Brain microvascular endothelial cell (primary cell): ENCODE results near the gene ATP1A1.

Source experiments
- DNase-seq: peaks from one replicate; pipeline ENCODE4 v3.0.0-alpha.2; 2020
- H3K27ac ChIP-seq: fragments of 250-450 bp; sonication (Bioruptor Pico); 2 replicates; pipeline ENCODE4 v1.5.1; 2020; ENCODE audit warnings: mild to moderate bottlenecking, moderate library complexity
- H3K27me3 ChIP-seq: fragments of 250-450 bp; sonication (Bioruptor Pico); replicated peaks from 2 replicates; pipeline ENCODE4 v1.5.1; 2020; ENCODE audit warnings: mild to moderate bottlenecking
- H3K36me3 ChIP-seq: fragments of 250-450 bp; sonication (Bioruptor Pico); replicated peaks from 2 replicates; pipeline ENCODE4 v1.5.1; 2020; ENCODE audit warnings: mild to moderate bottlenecking
- H3K4me3 ChIP-seq: 2 replicates; pipeline ENCODE4 v1.5.1; 2011; ENCODE audit warnings: low read depth, mild to moderate bottlenecking, control low read depth, low read length, moderate library complexity
- in situ Hi-C: cut with HindIII; loops from 2 replicates; pipeline ENCODE4 v1.10.0; 2017; ENCODE audit warnings: low sequenced_read_pairs, low pct_ligation_motif_present
- TF ChIP-seq, protein P1 (sequence below): IDR thresholded peaks from 2 replicates; pipeline ENCODE4 v1.5.1; 2011; ENCODE audit warnings: low read depth, mild to moderate bottlenecking, moderate library complexity, low read length, control low read depth, inconsistent platforms; ENCODE audit errors: missing control alignments

Gene ATP1A1

DNA sequence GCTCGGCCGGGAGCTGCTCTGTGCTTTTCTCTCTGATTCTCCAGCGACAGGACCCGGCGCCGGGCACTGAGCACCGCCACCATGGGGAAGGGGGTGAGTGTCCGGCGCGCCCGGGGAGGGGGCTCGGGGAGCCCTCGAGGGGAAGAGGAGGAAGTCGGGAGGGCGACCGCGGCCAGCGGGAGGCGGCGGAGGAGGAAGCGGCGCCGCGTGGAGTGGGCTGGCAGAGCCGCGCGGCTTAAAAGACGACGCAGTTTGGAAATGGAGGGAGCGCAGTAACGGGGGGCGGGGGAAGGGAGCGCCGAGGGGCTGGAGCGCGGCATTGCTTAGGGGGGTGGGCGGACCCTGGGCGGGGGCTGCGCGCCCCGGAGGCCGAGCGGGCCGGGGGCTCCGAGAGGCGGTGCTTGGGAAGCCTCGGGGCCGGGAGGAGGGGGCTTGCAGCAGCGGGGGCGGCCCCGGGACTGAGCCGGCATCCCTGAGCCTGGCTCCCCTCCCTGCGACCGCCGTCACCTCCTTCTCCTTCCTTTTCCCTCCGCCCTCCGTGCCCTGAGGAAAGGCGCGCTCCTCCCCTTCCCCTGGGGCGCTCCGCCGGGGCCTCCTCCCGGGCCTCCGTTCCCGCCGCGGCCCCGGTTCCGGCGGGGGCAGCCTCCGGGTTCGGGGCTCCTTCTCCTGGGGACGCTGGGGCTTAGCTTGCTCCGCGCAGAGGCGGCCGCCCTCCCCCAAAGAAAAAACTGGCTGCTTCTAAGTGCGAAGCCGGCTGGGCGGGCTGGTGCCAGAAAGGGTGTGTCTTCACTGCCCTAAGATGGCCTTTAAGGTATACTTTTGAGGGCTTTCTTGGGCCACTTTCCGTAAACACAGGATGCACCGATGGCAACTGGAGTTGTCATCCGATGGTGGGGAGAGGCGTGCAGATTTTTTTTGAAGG, 648 bp downstream of the ATP1A1 start:
- Histone ChIP-seq H3K4me3 (peak overlapping the region; percentile 77), H3K36me3 (no peaks in the 10 kb centered on the region), H3K27ac (peak overlapping the region; percentile 64), H3K27me3 (no peaks in the 10 kb centered on the region)
- in situ Hi-C loops: no loop called here
- TF ChIP-seq, protein P1, sequence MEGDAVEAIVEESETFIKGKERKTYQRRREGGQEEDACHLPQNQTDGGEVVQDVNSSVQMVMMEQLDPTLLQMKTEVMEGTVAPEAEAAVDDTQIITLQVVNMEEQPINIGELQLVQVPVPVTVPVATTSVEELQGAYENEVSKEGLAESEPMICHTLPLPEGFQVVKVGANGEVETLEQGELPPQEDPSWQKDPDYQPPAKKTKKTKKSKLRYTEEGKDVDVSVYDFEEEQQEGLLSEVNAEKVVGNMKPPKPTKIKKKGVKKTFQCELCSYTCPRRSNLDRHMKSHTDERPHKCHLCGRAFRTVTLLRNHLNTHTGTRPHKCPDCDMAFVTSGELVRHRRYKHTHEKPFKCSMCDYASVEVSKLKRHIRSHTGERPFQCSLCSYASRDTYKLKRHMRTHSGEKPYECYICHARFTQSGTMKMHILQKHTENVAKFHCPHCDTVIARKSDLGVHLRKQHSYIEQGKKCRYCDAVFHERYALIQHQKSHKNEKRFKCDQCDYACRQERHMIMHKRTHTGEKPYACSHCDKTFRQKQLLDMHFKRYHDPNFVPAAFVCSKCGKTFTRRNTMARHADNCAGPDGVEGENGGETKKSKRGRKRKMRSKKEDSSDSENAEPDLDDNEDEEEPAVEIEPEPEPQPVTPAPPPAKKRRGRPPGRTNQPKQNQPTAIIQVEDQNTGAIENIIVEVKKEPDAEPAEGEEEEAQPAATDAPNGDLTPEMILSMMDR: no peak
- DNase-seq: no peak

DNA sequence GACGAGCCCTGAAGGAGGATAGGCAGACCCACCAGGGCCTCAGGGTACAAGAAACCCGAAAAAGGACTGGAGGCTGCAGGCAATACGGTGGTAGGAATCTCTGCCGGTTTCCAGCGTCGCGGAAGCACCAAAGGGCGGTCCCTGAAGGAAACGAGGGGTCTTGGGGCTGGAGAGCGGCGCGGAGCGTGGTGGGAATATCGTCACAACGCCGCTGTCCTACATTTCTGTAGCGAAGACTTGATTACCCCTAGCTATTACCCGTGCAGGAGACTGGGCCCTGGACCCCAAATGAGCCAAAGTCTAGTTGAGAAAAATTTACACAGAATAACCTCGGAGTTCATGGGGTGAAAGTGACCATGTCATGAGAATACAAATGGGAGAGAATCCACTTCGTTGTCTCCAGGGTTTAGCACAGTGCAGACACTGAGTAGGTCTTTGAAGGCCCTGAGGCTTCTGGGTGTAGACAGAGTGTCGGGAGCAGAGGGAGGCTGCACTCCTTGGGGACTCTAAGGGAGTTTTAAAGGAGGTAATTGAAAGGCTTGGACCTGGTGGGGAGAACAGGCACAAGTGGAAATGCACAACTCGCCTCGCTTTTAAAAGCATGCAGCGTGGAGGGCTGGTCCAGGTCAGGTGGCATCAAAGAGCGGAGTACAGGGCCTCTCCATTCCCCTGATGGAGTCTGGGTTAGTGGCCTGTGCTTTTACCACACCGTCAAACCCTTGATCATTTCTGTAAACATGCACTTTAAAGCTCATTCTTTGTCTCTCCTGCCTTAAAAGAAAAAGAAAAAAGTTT, 1.5 kb downstream of the ATP1A1 start:
- TF ChIP-seq, protein P1: no peak
- peak overlapping the region; percentile 77 for H3K4me3 ChIP-seq
- H3K27me3 ChIP-seq: no peaks in the 10 kb centered on the region
- in situ Hi-C loops: loop anchor here (25.0 kb wide), 1 partner anchor 113 kb away; no protein-coding TSS in a partner anchor
- peak overlapping the region; percentile 64 for H3K27ac ChIP-seq
- DNase-seq: no peak
- H3K36me3 ChIP-seq: no peaks in the 10 kb centered on the region

DNA sequence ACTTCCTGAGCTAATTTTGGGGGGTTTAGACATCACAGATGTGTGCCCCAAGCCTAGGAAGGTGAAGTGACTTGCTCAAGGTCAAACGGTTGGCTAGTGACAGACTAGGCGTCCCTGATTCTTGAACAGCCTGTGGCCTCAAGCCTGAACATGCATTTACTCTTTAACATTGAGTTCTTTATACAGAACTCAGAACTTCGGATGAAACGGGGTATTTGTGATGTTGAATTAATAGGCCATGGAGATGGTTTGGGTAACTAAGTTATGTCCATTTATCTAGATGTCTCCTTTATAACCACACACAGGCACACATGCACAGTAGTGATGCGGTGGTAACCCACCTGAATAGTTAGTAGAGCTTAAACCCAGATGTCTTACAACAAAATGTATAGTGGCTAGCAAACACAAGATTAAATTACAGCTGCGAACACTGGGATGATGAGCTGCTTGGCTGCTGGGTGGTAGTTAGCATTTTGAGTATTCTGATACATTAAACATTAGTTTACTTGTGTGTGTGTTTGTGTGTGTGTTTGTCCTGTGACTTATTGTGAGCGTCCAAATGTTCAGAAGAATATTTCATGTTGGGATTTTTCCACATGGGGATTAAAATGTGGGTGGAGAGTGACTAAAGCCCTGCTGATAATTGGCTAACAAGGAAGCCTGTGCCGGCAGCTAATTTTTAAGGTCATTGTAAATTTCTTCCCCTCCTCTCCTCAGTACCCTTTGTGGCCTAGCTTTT, 2.3 kb downstream of the ATP1A1 start:
- peak overlapping the region; percentile 86 for H3K27ac ChIP-seq
- H3K4me3 ChIP-seq: peak overlapping the region; percentile 77
- no peaks in the 10 kb centered on the region for H3K27me3 ChIP-seq
- in situ Hi-C loops: loop anchor here (25.0 kb wide), 1 partner anchor 112 kb away; no protein-coding TSS in a partner anchor
- TF ChIP-seq, protein P1: no peak
- no peak for DNase-seq
- H3K36me3 ChIP-seq: no peaks in the 10 kb centered on the region

DNA sequence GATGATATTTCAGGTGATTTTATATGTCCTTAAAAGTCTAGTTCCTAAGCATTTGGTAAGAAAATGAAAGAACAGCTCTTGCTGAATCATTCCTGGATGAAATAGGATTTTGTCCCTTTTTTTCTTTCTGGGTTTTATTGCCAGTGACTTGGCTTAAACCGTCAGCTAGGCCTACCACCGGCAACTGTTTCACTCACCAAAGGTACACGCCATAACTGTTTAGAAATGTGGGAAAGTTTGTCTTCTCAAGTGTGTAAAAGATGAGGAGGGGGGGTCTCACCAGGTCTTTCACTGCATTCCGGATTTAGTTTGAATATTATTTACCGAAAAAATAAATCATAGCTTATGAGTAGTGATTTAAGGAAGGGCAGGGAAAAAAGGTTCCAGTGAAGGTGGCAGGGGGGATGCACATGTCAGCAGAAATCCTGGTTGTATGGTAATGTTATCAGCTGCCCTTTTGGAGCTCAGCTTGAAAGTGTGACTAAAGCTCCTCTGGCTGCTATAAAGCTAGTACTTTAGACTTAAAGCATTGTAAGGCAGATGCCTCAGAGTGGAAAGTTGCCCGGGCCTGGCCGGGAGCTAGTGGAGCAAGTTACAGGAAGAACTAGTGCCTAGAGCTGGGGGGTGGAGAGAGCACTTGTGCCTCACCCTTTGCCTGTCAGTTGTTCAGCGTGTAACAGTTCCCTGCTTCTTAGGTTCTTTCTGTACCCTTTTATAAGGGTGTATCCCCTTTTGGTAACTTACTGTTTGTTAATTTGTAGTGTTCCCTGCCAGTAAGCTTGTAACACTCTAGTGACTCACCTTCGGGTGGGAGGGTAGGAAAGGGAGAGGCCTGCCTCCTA, 3.1 kb downstream of the ATP1A1 start:
- TF ChIP-seq, protein P1: no peak
- Histone ChIP-seq H3K27me3 (no peaks in the 10 kb centered on the region), H3K27ac (peak overlapping the region; percentile 86), H3K4me3 (peak overlapping the region; percentile 26), H3K36me3 (no peaks in the 10 kb centered on the region)
- peak; percentile 74 for DNase-seq
- in situ Hi-C loops: loop anchor here (25.0 kb wide), 1 partner anchor 111 kb away; no protein-coding TSS in a partner anchor

DNA sequence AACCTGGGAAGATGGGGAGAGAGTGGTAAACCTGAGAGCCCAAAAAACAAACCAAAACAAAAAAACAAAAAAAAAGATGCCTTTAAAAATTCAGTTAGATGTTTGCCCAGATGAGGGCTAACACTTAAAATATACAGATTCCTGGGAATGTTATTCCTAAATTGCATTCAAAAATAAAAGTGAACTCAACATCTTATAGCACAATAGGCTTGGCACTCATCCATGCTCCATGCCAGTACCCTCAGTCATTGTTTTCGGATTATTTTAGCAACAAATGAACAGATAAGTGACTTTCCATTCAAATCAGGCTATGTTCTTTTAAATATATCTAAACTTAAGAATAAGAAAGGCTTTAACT, 3.7 kb downstream of the ATP1A1 start:
- TF ChIP-seq, protein P1: no peak
- H3K27me3 ChIP-seq: no peaks in the 10 kb centered on the region
- in situ Hi-C loops: loop anchor here (25.0 kb wide), 1 partner anchor 111 kb away; no protein-coding TSS in a partner anchor
- no peak overlapping the region for H3K4me3 ChIP-seq
- no peak for DNase-seq
- H3K27ac ChIP-seq: peak overlapping the region; percentile 86
- no peaks in the 10 kb centered on the region for H3K36me3 ChIP-seq
